Choroid plexus epithelial cell (primary cell): ENCODE measurements around the gene GHRL.

Source experiments
- DNase-seq: peaks from one replicate; pipeline ENCODE4 v3.0.0-alpha.2; 2010; ENCODE audit warnings: low read depth
- H3K4me3 ChIP-seq: 2 replicates; pipeline ENCODE4 v1.5.1; 2011; ENCODE audit warnings: low read depth, mild to moderate bottlenecking, control low read depth, low read length, moderate library complexity
- CTCF ChIP-seq: conservative IDR thresholded peaks from 2 replicates; pipeline ENCODE4 v1.5.1; 2011; ENCODE audit warnings: low read depth, mild to moderate bottlenecking, control low read depth, inconsistent platforms, low read length, moderate library complexity

Gene GHRL

GRCh38 chr3:10249833-10250232 lies 42.9 kb downstream of the GHRL start:
- peak; percentile 29 for DNase-seq
- TF ChIP-seq CTCF = no peak
- peak overlapping the region; percentile 79 for H3K4me3 ChIP-seq

GRCh38 chr3:10248984-10249748 lies 43.6 kb downstream of the GHRL start:
- TF ChIP-seq CTCF = no peak
- H3K4me3 ChIP-seq = peak overlapping the region; percentile 79
- DNase-seq = peak; percentile 14

GRCh38 chr3:10248184-10248983 lies 44.4 kb downstream of the GHRL start, which contains the start of gene TATDN2:
TSS of gene TATDN2 (plus strand) at chr3:10248459. CDS start at chr3:10249201, 742 bp downstream.
- no peak for TF ChIP-seq CTCF
- peak; percentile 98 for DNase-seq
- peak within 1 kb of the TSS; percentile 79 for H3K4me3 ChIP-seq

- no peak for TF ChIP-seq CTCF
- DNase-seq = no peak
- H3K4me3 ChIP-seq = peak overlapping the region; percentile 79
These were observed 45.0 kb downstream of the GHRL start for GRCh38 chr3:10247679-10248183.

- H3K4me3 ChIP-seq = no peak overlapping the region
- no peak for DNase-seq
- no peak for TF ChIP-seq CTCF
These were observed 47.5 kb downstream of the GHRL start for GRCh38 chr3:10245081-10245712.

GRCh38 chr3:10244009-10244408 lies 48.7 kb downstream of the GHRL start:
- DNase-seq = no peak
- no peak overlapping the region for H3K4me3 ChIP-seq
- TF ChIP-seq CTCF = no peak
